ENCODE measurements around the gene SCNN1G.

SCNN1G gene

GRCh38 chr16:23194497-23195221 is 12.1 kb downstream of the SCNN1G start:
- Histone ChIP-seq H3K4me1 (ENCODE audit: control insufficient read depth in 2 of 2, insufficient read depth in 2 of 2, low read length in 2 of 2) (peaks cover 0 to 2% of the 10 kb centered on the region in 2 donors), H3K27ac (ENCODE audit: low read depth in 2 of 2, low read length in 2 of 2) (no peak overlapping the region), H3K27me3 (ENCODE audit: control insufficient read depth in 2 of 2, insufficient read depth in 2 of 2, low read length in 2 of 2) (no peaks in the 10 kb centered on the region), H3K9ac (ENCODE audit: low read depth in 1 of 2, low read length in 2 of 2) (no peak overlapping the region), H3K4me3 (ENCODE audit: low read length in 2 of 2) (no peak overlapping the region), H3K36me3 (ENCODE audit: control insufficient read depth in 2 of 2, insufficient read depth in 2 of 2, low read length in 2 of 2) (peaks cover 0 to 18% of the 10 kb centered on the region in 2 donors), H3K9me3 (ENCODE audit: control insufficient read depth in 2 of 2, low read length in 2 of 2) (no peaks in the 10 kb centered on the region)

GRCh38 chr16:23195366-23195978 is 12.9 kb downstream of the SCNN1G start:
- H3K4me3 ChIP-seq (ENCODE audit: low read length in 2 of 2), result no peak overlapping the region
- peaks cover 0 to 2% of the 10 kb centered on the region in 2 donors for H3K4me1 ChIP-seq (ENCODE audit: control insufficient read depth in 2 of 2, insufficient read depth in 2 of 2, low read length in 2 of 2)
- H3K27ac ChIP-seq (ENCODE audit: low read depth in 2 of 2, low read length in 2 of 2), result no peak overlapping the region
- peaks cover 0 to 18% of the 10 kb centered on the region in 2 donors for H3K36me3 ChIP-seq (ENCODE audit: control insufficient read depth in 2 of 2, insufficient read depth in 2 of 2, low read length in 2 of 2)
- H3K9me3 ChIP-seq (ENCODE audit: control insufficient read depth in 2 of 2, low read length in 2 of 2), result no peaks in the 10 kb centered on the region
- no peaks in the 10 kb centered on the region for H3K27me3 ChIP-seq (ENCODE audit: control insufficient read depth in 2 of 2, insufficient read depth in 2 of 2, low read length in 2 of 2)
- H3K9ac ChIP-seq (ENCODE audit: low read depth in 1 of 2, low read length in 2 of 2), result no peak overlapping the region

DNA sequence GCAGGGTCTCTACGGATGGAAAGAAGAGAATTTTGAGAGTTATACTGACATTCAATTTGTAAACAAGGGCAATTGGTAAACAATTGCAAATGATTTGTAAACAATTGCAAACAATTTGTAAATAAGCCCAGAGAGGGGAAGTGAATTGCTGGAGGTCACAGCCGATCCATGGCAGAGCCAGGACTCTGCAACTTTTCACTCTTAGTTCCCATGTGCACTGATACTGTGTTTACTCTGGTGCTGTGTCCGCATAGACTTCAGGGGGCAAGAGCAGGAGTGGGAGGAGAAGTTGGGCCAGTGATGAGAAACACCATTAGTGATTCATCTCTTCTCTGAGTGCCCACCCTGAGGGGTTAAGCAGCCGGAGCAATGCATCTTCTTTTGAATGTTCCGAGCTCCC is 14.0 kb downstream of the SCNN1G start:
- Histone ChIP-seq H3K27me3 (ENCODE audit: control insufficient read depth in 2 of 2, insufficient read depth in 2 of 2, low read length in 2 of 2) (no peaks in the 10 kb centered on the region), H3K4me1 (ENCODE audit: control insufficient read depth in 2 of 2, insufficient read depth in 2 of 2, low read length in 2 of 2) (peaks cover 0 to 2% of the 10 kb centered on the region in 2 donors), H3K36me3 (ENCODE audit: control insufficient read depth in 2 of 2, insufficient read depth in 2 of 2, low read length in 2 of 2) (peaks cover 0 to 18% of the 10 kb centered on the region in 2 donors), H3K27ac (ENCODE audit: low read depth in 2 of 2, low read length in 2 of 2) (no peak overlapping the region), H3K9me3 (ENCODE audit: control insufficient read depth in 2 of 2, low read length in 2 of 2) (no peaks in the 10 kb centered on the region), H3K4me3 (ENCODE audit: low read length in 2 of 2) (no peak overlapping the region), H3K9ac (ENCODE audit: low read depth in 1 of 2, low read length in 2 of 2) (no peak overlapping the region)

DNA sequence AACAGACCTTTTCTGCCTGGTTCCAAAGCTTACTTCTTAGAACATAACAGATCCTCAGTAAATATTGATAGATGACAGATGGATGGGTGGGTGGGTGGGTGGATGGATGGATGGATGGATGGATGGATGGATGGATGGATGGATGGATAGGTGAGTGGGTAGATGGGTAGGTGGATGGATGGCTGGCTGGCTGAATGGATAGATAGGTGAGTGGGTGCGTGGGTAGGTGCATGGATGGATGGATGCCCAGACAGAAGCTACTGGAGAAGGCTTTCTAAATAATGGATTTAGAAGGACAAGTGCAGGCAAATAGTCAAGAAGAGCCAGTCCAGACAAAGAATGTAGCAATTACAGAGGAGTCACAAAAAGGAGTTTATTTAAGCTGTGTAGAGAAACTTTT is 19.6 kb downstream of the SCNN1G start:
- Histone ChIP-seq H3K36me3 (ENCODE audit: control insufficient read depth in 2 of 2, insufficient read depth in 2 of 2, low read length in 2 of 2) (peaks cover 0 to 2% of the 10 kb centered on the region in 2 donors), H3K4me3 (ENCODE audit: low read length in 2 of 2) (no peak overlapping the region), H3K4me1 (ENCODE audit: control insufficient read depth in 2 of 2, insufficient read depth in 2 of 2, low read length in 2 of 2) (no peaks in the 10 kb centered on the region), H3K27me3 (ENCODE audit: control insufficient read depth in 2 of 2, insufficient read depth in 2 of 2, low read length in 2 of 2) (peaks cover 0 to 4% of the 10 kb centered on the region in 2 donors), H3K9ac (ENCODE audit: low read depth in 1 of 2, low read length in 2 of 2) (no peak overlapping the region), H3K27ac (ENCODE audit: low read depth in 2 of 2, low read length in 2 of 2) (no peak overlapping the region), H3K9me3 (ENCODE audit: control insufficient read depth in 2 of 2, low read length in 2 of 2) (no peaks in the 10 kb centered on the region)

DNA sequence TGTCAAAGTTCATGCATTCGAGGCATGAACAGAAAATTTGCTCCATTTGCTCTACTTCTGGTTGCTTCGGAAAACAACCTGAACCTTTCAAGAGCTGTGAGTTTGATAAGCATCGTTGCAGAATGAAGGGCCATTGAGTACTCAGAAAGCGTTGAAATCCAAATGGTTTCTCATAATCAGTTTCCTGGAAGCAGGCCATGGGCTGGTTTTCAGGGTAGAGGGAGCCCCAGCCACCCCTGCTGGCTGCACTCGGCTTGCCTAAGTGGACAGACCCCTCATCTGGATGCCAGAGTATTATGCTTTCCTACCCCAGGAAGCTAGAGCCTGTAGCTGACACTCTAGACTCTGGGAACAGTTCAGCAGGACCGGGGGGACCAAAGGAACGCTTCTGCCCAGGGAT is 24.4 kb downstream of the SCNN1G start:
- H3K9ac ChIP-seq (ENCODE audit: low read depth in 1 of 2, low read length in 2 of 2), result no peak overlapping the region
- H3K4me1 ChIP-seq (ENCODE audit: control insufficient read depth in 2 of 2, insufficient read depth in 2 of 2, low read length in 2 of 2), result no peaks in the 10 kb centered on the region
- no peak overlapping the region for H3K4me3 ChIP-seq (ENCODE audit: low read length in 2 of 2)
- H3K9me3 ChIP-seq (ENCODE audit: control insufficient read depth in 2 of 2, low read length in 2 of 2), result no peaks in the 10 kb centered on the region
- H3K27ac ChIP-seq (ENCODE audit: low read depth in 2 of 2, low read length in 2 of 2), result no peak overlapping the region
- H3K36me3 ChIP-seq (ENCODE audit: control insufficient read depth in 2 of 2, insufficient read depth in 2 of 2, low read length in 2 of 2), result peaks cover 0 to 2% of the 10 kb centered on the region in 2 donors
- H3K27me3 ChIP-seq (ENCODE audit: control insufficient read depth in 2 of 2, insufficient read depth in 2 of 2, low read length in 2 of 2), result peaks cover 0 to 4% of the 10 kb centered on the region in 2 donors

GRCh38 chr16:23207485-23207884 is 24.9 kb downstream of the SCNN1G start:
- H3K27ac ChIP-seq (ENCODE audit: low read depth in 2 of 2, low read length in 2 of 2), result no peak overlapping the region
- no peak overlapping the region for H3K4me3 ChIP-seq (ENCODE audit: low read length in 2 of 2)
- no peaks in the 10 kb centered on the region for H3K9me3 ChIP-seq (ENCODE audit: control insufficient read depth in 2 of 2, low read length in 2 of 2)
- H3K36me3 ChIP-seq (ENCODE audit: control insufficient read depth in 2 of 2, insufficient read depth in 2 of 2, low read length in 2 of 2), result peaks cover 0 to 4% of the 10 kb centered on the region in 2 donors
- peaks cover 0 to 4% of the 10 kb centered on the region in 2 donors for H3K27me3 ChIP-seq (ENCODE audit: control insufficient read depth in 2 of 2, insufficient read depth in 2 of 2, low read length in 2 of 2)
- H3K9ac ChIP-seq (ENCODE audit: low read depth in 1 of 2, low read length in 2 of 2), result no peak overlapping the region
- no peaks in the 10 kb centered on the region for H3K4me1 ChIP-seq (ENCODE audit: control insufficient read depth in 2 of 2, insufficient read depth in 2 of 2, low read length in 2 of 2)

GRCh38 chr16:23209606-23210005 is 27.1 kb downstream of the SCNN1G start:
- Histone ChIP-seq H3K9ac (ENCODE audit: low read depth in 1 of 2, low read length in 2 of 2) (no peak overlapping the region), H3K27ac (ENCODE audit: low read depth in 2 of 2, low read length in 2 of 2) (no peak overlapping the region), H3K27me3 (ENCODE audit: control insufficient read depth in 2 of 2, insufficient read depth in 2 of 2, low read length in 2 of 2) (peaks cover 0 to 6% of the 10 kb centered on the region in 2 donors), H3K4me3 (ENCODE audit: low read length in 2 of 2) (no peak overlapping the region), H3K4me1 (ENCODE audit: control insufficient read depth in 2 of 2, insufficient read depth in 2 of 2, low read length in 2 of 2) (no peaks in the 10 kb centered on the region), H3K36me3 (ENCODE audit: control insufficient read depth in 2 of 2, insufficient read depth in 2 of 2, low read length in 2 of 2) (peaks cover 0 to 4% of the 10 kb centered on the region in 2 donors), H3K9me3 (ENCODE audit: control insufficient read depth in 2 of 2, low read length in 2 of 2) (no peaks in the 10 kb centered on the region)

DNA sequence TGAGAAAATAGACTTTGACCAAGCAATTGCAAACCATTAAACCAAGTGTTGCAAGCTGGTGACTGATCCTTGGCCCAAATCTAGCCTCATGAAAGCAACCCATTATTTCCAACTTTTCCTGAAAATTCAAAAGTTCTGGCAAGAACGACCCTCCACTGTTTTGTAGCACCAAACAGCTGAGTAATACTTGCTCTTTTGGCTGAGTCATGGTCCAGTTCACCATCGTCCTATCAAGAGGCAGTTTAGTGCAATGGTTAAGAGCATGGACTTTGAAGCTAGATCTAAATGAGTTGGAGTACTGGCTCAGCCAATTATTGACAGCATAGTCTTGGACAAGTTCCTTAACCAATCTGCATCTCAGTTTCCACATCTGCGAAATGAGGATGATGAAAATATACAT is 31.3 kb downstream of the SCNN1G start:
- Histone ChIP-seq H3K9ac (ENCODE audit: low read depth in 1 of 2, low read length in 2 of 2) (no peak overlapping the region), H3K27ac (ENCODE audit: low read depth in 2 of 2, low read length in 2 of 2) (no peak overlapping the region), H3K4me1 (ENCODE audit: control insufficient read depth in 2 of 2, insufficient read depth in 2 of 2, low read length in 2 of 2) (no peaks in the 10 kb centered on the region), H3K36me3 (ENCODE audit: control insufficient read depth in 2 of 2, insufficient read depth in 2 of 2, low read length in 2 of 2) (peaks cover 0 to 7% of the 10 kb centered on the region in 2 donors), H3K9me3 (ENCODE audit: control insufficient read depth in 2 of 2, low read length in 2 of 2) (no peaks in the 10 kb centered on the region), H3K27me3 (ENCODE audit: control insufficient read depth in 2 of 2, insufficient read depth in 2 of 2, low read length in 2 of 2) (peaks cover 0 to 2% of the 10 kb centered on the region in 2 donors), H3K4me3 (ENCODE audit: low read length in 2 of 2) (no peak overlapping the region)

DNA sequence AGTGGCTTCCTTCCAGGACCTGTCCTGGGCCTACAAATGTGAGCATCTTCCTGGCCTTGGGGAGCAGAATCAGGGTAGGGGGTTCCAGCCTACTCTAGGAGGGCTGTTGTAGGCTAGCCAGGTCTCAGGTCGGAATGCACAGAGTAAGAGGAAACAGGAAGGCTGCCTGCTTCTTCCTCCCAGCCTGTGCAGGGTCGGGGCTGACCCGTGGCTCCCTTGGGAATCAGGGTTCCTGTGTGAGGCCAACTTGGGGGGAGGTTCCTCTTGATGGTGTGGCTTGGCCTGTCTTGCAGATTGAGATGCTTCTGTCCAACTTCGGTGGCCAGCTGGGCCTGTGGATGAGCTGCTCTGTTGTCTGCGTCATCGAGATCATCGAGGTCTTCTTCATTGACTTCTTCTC is 32.3 kb downstream of the SCNN1G start:
- Histone ChIP-seq H3K27ac (ENCODE audit: low read depth in 2 of 2, low read length in 2 of 2) (no peak overlapping the region), H3K27me3 (ENCODE audit: control insufficient read depth in 2 of 2, insufficient read depth in 2 of 2, low read length in 2 of 2) (peaks cover 0 to 2% of the 10 kb centered on the region in 2 donors), H3K36me3 (ENCODE audit: control insufficient read depth in 2 of 2, insufficient read depth in 2 of 2, low read length in 2 of 2) (peaks cover 0 to 7% of the 10 kb centered on the region in 2 donors), H3K9ac (ENCODE audit: low read depth in 1 of 2, low read length in 2 of 2) (no peak overlapping the region), H3K4me3 (ENCODE audit: low read length in 2 of 2) (no peak overlapping the region), H3K4me1 (ENCODE audit: control insufficient read depth in 2 of 2, insufficient read depth in 2 of 2, low read length in 2 of 2) (no peaks in the 10 kb centered on the region), H3K9me3 (ENCODE audit: control insufficient read depth in 2 of 2, low read length in 2 of 2) (no peaks in the 10 kb centered on the region)

- peaks cover 0 to 7% of the 10 kb centered on the region in 2 donors for H3K36me3 ChIP-seq (ENCODE audit: control insufficient read depth in 2 of 2, insufficient read depth in 2 of 2, low read length in 2 of 2)
- no peaks in the 10 kb centered on the region for H3K4me1 ChIP-seq (ENCODE audit: control insufficient read depth in 2 of 2, insufficient read depth in 2 of 2, low read length in 2 of 2)
- H3K9me3 ChIP-seq (ENCODE audit: control insufficient read depth in 2 of 2, low read length in 2 of 2), result no peaks in the 10 kb centered on the region
- H3K9ac ChIP-seq (ENCODE audit: low read depth in 1 of 2, low read length in 2 of 2), result no peak overlapping the region
- no peak overlapping the region for H3K27ac ChIP-seq (ENCODE audit: low read depth in 2 of 2, low read length in 2 of 2)
- no peak overlapping the region for H3K4me3 ChIP-seq (ENCODE audit: low read length in 2 of 2)
- H3K27me3 ChIP-seq (ENCODE audit: control insufficient read depth in 2 of 2, insufficient read depth in 2 of 2, low read length in 2 of 2), result peaks cover 0 to 2% of the 10 kb centered on the region in 2 donors
These were observed 32.9 kb downstream of the SCNN1G start for GRCh38 chr16:23215435-23215834.

Data from mucosa of rectum (tissue), 2 donors.